HUDEP-2 (cell line): ENCODE results near the gene SLC13A1.
A peak's percentile ranks its signal among the peaks of the same experiment; 100 is the strongest.

Experiments used
- DNase-seq, 76 experiments: peaks; one replicate each; lab custom pipeline; 2025; ENCODE audit not compliant: unreplicated experiment in 76 of 76; lab: John Stamatoyannopoulos, UW

Gene SLC13A1

DNA sequence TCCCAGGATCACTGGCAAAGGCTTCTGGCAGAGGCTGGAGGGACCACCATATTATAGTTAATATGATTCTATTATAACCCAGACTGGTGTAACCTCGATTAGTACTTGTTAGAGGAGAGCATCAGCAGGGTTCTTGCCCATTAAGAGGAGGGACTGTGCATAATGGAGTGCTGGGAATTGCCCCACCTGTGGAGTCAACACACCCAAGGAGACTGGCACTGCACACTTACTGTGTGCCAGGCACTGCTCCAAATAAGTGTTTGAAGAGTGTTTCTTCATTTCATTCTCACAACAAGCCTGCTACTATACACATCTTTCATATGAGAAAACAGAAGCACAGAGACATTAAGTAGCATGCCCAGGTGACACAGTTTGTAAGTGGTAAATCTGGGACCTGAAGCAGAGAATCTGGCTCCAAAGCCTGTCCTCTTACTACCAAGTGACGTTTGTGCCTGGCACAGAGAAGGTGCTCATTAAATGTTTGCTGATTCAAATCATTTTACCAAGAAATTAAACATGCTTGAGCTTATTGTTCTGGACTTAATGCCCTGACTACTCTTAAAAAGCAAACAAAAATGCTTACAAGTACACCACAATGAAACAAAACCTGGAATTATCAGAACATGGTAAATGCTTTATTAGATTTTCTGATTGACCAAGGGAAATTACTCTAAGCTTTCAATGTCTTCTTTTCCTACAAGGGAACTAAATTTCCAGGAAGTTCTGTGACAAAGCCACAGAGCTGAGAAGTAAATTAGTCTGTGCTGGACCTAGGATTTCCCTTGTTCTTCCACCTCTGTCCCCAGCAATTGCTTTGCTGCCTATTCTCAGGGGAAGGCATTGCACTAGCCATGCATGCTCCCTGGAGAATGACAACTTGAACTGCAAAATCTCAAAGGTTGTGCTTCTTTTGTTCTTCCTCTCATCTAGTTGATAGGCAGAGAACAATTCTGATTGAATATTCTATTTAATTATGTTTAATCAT is 809 bp downstream of the SLC13A1 start:
- no peak for DNase-seq

DNA sequence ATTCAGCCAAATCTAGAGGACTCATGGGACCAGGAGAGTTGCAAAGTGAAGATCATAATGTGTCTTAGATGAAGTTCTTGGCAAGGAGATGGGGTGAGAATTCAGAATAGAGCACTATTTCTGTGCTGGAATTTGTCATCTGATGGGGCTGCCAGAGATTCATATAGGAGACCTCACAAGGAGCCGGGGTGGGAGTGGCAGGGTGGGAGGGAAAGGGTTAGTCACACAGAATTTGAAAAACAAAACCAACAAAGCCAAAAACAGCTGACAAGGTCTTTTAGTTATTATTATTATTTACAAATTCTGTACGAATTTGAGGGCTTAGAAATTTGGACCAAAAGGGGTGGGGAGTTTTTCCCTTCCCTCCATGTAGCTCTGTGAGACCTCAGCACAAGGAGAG is 1.7 kb downstream of the SLC13A1 start:
- DNase-seq: no peak

- DNase-seq: no peak
These were observed 6.5 kb downstream of the SLC13A1 start for GRCh38 chr7:123193235-123193634.

DNA sequence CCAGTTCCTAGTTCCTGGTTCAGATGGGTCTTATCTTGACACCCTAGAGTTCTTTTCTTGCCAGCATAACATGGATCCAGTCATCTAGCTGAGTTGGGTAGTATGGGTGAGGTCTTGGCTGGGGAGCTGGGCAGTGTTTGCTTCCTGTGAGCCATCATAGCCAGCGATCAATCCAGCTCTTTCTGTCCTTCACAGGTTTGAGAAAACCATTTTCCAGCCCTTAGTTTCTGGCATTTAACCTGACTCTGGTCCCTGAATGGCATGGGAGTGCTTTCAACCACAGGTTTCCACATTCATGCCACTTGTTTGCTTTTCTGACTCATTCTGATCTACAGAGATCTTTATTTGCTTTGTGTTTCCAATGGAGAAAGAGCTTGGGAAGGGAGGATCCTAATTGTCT is 8.6 kb downstream of the SLC13A1 start:
- no peak for DNase-seq

DNA sequence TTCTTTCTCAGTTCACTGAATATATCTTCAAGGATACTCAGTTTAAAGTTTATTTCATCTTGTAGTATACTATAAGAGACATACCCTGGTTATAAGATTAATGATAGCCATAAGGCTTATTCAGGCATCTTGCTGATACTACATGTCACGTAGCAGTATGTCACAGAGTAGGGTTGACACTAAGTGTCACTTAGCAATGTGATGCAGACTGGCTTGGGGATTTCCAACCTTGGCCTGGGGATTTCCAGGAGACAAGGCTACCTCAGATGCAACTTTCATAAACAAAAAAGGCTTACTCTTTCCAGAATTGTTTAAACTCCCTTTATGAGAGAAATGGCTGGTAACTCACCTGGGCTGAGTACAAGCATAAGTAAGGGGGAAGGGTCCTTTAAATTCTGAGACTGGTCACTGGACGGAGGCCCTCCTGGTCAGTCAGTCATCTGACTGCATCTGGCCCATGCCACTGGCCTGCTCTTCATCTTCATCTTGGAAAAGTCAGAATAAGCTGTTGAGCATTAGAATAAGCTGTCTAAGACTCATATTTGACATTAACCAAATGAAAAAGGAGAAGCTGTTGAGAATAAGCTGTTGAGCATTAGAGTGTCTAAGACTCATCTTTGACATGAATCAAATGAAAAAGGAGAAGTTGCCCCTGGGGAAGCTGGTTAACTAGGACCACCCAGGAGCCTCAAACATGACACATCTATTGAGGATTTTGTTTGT is 9.5 kb downstream of the SLC13A1 start:
- DNase-seq: no peak

- no peak for DNase-seq
These were observed 14.0 kb downstream of the SLC13A1 start for GRCh38 chr7:123185756-123186155.

DNA sequence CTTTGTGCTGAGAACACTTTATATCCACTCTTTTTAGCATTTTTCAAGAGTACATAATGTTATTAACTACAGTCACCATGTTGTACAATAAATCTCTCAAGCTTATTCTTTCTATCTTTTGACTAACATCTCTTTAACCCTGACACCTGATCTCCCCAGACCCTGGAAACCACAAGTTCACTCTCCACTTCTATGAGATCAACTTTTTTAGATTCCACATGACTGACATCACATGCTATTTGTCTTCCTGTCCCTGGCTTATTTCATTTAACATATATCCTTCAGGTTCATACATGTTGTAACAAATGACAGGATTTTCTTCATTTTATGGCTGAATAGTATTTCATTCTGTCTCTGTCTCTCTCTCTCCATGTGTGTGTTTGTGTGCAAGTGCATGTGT is 15.5 kb downstream of the SLC13A1 start:
- no peak for DNase-seq

- no peak for DNase-seq
These were observed 16.3 kb downstream of the SLC13A1 start for GRCh38 chr7:123183431-123183830.

DNA sequence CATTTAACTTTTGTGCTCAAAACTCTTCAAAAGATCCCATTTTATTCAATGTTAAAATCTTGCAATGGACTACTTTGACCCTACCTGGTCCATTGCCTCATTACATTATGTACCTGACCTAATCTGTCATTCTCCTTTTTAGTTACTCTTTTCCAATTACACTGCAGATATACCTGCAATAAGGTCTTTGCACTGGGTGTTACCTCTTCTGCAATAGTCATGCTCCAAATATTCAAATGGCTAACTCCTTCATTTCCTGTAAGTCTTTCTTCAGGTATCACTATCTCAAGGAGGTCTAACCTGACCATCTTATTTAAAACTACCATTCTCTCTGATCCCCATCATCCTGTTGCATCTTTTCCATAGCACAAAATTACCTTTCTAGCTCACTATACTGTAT is 22.3 kb downstream of the SLC13A1 start:
- no peak for DNase-seq

GRCh38 chr7:123170333-123171246 is 29.2 kb downstream of the SLC13A1 start:
- no peak for DNase-seq

GRCh38 chr7:123169065-123169464 is 30.7 kb downstream of the SLC13A1 start:
- DNase-seq: no peak

DNA sequence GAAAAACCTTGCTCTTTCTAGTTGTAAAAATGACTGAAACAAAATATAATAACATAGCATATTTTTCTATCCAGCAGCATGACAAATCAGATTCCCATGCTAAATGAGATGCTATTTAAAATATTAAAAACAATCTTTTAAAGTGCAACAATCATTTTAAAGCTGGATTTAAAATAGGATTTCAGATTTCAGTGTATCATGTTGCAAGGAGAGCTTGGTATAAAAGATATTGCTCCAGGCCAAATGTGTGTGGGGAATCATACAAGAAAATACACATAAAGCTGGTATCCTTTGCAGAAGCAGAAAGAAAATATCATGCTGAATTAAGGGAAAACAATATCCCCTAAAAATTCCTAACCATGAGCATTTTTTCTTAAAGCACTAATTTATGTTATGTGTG is 42.2 kb downstream of the SLC13A1 start:
- no peak for DNase-seq

- no peak for DNase-seq
These were observed 44.2 kb downstream of the SLC13A1 start for GRCh38 chr7:123155571-123155970.

GRCh38 chr7:123154231-123154860 is 45.4 kb downstream of the SLC13A1 start:
- DNase-seq: peak in 62 of 76 experiments; percentile 0 to 70 (median 32)

DNA sequence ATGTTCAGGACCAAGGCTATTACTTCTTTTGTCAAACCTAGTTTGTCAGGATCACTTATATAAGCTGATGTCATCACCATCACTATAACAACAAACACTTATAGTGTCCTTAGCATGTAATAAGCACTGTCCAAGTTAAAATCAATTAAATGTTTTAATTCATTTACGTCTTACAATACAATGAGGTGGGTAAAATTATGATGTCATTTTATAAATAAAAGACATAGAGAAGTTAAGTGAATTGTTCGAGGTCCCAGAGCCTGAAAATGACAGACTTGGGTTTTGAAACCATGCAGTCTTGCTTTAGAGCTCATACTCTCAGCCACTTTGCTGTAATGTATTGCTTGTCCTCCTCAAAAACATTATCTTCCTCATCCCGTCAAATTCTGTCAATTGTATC is 48.3 kb downstream of the SLC13A1 start:
- DNase-seq: no peak

DNA sequence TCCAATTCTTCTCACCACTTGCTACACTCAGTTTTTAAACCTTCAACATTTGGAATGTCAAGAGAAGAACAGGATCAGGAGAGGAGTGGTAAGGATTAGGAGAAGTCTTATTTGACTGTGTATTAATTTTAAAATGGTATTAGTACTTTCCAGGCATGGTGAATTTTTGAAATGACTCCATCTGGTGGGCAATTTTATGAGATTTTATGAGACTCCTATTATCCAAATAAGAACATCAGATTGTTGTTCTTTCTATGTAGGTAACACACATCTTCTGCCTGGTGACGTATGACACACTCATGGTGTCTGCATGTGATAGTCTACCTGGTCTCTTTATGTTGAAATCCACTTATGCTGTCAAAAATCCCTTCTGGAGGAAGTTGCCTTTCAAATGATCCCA is 51.0 kb downstream of the SLC13A1 start:
- no peak for DNase-seq

DNA sequence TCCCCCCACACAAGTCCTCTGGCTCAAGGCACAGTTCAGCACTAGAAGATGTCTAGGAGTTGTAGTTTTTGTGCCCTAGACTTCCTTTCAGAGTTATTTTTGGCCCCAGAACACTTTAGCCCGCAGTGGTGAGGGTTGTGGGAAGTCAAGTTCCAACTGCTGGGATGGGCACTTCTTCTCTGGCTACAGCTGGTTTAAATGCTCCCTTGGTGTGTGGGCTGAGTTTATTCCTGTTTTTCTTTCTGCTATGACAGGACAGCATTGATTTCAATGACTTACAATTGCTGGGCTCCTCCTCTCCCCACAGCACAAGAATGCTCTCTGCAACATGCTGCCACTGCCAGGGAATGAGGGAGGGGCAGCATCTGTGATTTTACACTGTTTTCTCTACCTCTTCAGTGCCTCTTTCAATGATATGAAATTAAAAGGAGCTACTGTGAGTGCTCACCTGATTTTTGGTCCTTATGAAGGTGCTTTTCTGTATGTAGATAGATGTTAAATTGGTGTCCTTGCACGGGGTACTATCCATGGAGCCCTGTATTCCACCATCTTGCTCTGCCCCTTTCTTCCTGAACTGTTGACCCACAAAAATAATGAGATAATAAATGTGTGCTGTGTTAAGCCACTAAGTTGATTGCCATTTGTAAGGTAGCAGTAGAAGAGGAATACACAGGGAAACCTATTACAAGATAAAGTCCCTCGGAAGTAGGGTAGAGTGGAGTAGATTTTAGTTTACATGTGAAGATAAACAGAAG is 56.3 kb downstream of the SLC13A1 start:
- DNase-seq: no peak

DNA sequence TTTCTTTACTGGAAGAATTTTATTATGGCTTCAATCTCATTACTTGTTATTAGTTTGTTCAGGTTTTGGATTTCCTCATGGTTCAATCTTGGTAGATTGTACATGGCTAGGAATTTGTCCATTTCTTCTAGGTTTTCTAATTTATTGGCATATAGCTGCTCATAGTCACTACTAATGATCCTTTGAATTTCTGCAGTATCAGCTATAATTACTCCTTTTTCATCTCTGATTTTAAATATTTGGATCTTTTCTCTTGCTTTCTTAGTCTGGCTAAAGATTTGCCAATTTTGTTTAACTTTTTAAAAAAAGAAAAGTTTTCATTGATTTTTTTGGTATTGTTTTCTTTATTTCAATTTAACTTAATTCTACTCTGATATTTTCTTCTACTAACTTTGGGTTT is 59.2 kb downstream of the SLC13A1 start:
- no peak for DNase-seq

GRCh38 chr7:123135960-123136359 is 63.8 kb downstream of the SLC13A1 start:
- DNase-seq: no peak

DNA sequence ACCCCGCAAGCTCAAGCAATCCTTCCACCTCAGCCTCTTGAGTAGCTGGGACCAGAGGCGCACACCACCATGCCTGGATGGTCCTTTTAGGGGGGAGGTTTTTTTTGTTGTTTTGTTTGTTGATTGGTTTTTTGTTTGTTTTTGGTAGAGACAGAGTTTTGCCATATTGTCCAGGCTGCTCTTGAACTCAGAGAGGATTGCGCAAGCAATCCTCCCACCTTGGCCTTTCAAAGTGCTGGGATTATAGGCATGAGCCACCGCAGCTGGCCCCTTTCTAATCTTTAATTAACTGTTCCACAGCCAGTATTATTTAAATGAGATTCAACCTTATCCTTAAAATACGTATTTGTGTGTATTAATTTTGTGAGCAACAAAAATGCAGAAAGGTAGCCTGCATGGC is 65.8 kb downstream of the SLC13A1 start:
- no peak for DNase-seq
